Measurements from ENCODE around the gene SNN. TPM values are rescaled to one million over a fixed set of nuclear protein-coding genes. Genes with fewer than 3 reads are reported as not detected.

SNN gene
- total RNA-seq, 1 experiment from 2014 or later = 65.2 TPM

DNA sequence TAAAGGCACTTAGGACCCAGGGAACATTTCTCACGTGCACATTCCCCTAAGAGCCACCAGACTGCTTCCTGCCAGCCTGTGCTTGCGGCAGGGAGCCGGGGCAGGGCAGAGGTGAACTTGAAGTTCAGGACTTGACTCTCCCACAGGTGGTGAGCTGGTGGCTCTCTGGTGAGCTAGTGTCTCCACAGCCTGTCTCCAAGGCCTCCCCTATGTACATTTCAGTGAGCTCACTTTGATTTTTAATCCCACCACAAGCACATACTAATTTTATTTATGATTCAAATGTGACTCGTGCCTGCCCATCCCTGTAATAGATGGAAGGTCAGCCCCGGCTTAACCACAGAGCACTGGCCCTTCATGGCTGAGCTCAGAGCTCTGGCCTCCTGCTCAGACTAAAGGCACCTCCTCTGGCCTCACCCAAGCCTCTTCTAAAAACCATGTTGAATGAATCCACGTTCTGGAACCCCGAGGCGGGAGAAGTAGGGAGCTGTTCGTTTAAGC, 9.2 kb downstream of the SNN start:
- ChIA-PET POLR2A (no interaction called here), CTCF (interaction anchor here (0.7 to 1.5 kb wide), 3 partner anchors 10 to 146 kb away, joined by 3 to 4 read pairs (median 3); no protein-coding TSS in a partner anchor)
- TF ChIP-seq ZNF416 (CRISPR knock-in tag; IDR thresholded peaks at IDR 0.05) = no peak
- TF ChIP-seq ATF1 (CRISPR knock-in tag; IDR thresholded peaks at IDR 0.05) = no peak
- no peak for TF ChIP-seq MYBL2 (CRISPR knock-in tag; IDR thresholded peaks at IDR 0.05)
- TF ChIP-seq, protein P1, sequence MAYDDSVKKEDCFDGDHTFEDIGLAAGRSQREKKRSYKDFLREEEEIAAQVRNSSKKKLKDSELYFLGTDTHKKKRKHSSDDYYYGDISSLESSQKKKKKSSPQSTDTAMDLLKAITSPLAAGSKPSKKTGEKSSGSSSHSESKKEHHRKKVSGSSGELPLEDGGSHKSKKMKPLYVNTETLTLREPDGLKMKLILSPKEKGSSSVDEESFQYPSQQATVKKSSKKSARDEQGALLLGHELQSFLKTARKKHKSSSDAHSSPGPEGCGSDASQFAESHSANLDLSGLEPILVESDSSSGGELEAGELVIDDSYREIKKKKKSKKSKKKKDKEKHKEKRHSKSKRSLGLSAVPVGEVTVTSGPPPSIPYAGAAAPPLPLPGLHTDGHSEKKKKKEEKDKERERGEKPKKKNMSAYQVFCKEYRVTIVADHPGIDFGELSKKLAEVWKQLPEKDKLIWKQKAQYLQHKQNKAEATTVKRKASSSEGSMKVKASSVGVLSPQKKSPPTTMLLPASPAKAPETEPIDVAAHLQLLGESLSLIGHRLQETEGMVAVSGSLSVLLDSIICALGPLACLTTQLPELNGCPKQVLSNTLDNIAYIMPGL (CRISPR knock-in tag; IDR thresholded peaks at IDR 0.05) = no peak
- TF ChIP-seq, protein P2, sequence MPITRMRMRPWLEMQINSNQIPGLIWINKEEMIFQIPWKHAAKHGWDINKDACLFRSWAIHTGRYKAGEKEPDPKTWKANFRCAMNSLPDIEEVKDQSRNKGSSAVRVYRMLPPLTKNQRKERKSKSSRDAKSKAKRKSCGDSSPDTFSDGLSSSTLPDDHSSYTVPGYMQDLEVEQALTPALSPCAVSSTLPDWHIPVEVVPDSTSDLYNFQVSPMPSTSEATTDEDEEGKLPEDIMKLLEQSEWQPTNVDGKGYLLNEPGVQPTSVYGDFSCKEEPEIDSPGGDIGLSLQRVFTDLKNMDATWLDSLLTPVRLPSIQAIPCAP (CRISPR knock-in tag; IDR thresholded peaks at IDR 0.05) = no peak
- no peak for TF ChIP-seq GRHL2 (CRISPR knock-in tag; IDR thresholded peaks at IDR 0.05; ENCODE audit: insufficient replicate concordance, severe bottlenecking)
- TF ChIP-seq RELA (CRISPR knock-in tag; IDR thresholded peaks at IDR 0.05; ENCODE audit: borderline replicate concordance) = no peak
- TF ChIP-seq, protein P3, sequence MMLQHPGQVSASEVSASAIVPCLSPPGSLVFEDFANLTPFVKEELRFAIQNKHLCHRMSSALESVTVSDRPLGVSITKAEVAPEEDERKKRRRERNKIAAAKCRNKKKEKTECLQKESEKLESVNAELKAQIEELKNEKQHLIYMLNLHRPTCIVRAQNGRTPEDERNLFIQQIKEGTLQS (CRISPR knock-in tag; conservative IDR thresholded peaks at IDR 0.05) = no peak
- TF ChIP-seq, protein P4, sequence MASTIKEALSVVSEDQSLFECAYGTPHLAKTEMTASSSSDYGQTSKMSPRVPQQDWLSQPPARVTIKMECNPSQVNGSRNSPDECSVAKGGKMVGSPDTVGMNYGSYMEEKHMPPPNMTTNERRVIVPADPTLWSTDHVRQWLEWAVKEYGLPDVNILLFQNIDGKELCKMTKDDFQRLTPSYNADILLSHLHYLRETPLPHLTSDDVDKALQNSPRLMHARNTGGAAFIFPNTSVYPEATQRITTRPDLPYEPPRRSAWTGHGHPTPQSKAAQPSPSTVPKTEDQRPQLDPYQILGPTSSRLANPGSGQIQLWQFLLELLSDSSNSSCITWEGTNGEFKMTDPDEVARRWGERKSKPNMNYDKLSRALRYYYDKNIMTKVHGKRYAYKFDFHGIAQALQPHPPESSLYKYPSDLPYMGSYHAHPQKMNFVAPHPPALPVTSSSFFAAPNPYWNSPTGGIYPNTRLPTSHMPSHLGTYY (CRISPR knock-in tag; IDR thresholded peaks at IDR 0.05) = no peak
- TF ChIP-seq ZNF396 (CRISPR knock-in tag; IDR thresholded peaks at IDR 0.05; ENCODE audit: borderline replicate concordance) = no peak
- TF ChIP-seq JAZF1 (CRISPR knock-in tag; IDR thresholded peaks at IDR 0.05) = no peak
- Mint-ChIP-seq H3K4me1 (peaks cover 38% of the 10 kb centered on the region), H3K4me3 (no peak overlapping the region), H3K36me3 (peaks cover 38% of the 10 kb centered on the region), H3K9me3 (no peaks in the 10 kb centered on the region), H3K27ac (peak overlapping the region; percentile 91), H3K27me3 (ENCODE audit: low read depth) (no peaks in the 10 kb centered on the region)
- ATAC-seq = no peak
- DNase-seq (ENCODE audit: low spot score) = no peak

DNA sequence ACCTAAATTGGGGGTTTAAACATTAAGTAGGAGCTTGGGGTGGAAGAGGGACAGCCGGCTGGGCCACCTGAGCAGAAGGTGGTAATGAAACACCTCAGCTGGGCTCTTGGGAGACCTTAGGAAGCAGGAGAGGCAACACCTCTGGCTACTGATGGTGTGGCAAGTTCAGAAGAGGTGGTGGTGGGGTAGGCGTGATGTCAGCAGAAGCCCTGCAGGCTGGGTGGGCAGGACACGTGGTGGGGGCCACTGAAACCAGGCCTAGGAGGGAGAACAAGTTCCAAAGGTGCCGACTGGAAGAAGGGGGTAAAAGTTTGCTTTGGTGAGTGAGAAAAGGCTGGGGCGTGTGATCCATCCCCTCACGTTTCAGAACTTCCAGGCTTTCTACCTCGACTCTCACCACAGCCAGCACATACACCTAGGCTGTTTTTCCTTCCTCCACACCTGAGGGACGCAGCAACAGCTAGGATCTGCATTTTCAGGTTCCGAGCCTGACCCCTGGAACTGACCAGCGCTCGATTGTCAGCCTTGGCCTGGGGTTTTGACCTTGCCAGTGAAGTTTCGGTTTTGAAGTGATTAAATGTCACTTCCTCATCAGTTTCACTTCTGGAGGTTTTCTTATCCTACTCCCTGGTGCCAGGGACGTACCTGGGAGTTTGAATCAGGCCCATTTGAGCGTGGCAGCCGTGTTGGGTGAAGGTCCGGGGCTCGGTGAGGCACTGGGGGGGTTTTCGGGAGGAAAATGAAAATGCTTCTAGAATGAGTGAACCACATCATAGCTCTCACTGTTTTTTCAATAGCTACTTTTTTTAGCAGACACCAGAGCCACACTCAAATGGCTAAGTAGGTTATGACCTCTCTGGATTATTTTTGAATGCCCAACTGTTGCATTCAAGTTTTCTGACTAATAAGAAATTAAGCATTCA, 10.0 kb downstream of the SNN start:
- Mint-ChIP-seq H3K27me3 (ENCODE audit: low read depth) (no peaks in the 10 kb centered on the region), H3K4me1 (peaks cover 38% of the 10 kb centered on the region), H3K9me3 (no peaks in the 10 kb centered on the region), H3K27ac (peak overlapping the region; percentile 91), H3K4me3 (no peak overlapping the region), H3K36me3 (peaks cover 38% of the 10 kb centered on the region)
- no peak for DNase-seq (ENCODE audit: low spot score)
- no peak for TF ChIP-seq NFYB (CRISPR knock-in tag; conservative IDR thresholded peaks at IDR 0.05; ENCODE audit: low read depth)
- TF ChIP-seq, protein P5, sequence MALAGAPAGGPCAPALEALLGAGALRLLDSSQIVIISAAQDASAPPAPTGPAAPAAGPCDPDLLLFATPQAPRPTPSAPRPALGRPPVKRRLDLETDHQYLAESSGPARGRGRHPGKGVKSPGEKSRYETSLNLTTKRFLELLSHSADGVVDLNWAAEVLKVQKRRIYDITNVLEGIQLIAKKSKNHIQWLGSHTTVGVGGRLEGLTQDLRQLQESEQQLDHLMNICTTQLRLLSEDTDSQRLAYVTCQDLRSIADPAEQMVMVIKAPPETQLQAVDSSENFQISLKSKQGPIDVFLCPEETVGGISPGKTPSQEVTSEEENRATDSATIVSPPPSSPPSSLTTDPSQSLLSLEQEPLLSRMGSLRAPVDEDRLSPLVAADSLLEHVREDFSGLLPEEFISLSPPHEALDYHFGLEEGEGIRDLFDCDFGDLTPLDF (CRISPR knock-in tag; IDR thresholded peaks at IDR 0.05) = no peak
- no peak for TF ChIP-seq ZNF396 (CRISPR knock-in tag; IDR thresholded peaks at IDR 0.05; ENCODE audit: borderline replicate concordance)
- TF ChIP-seq, protein P4 (CRISPR knock-in tag; IDR thresholded peaks at IDR 0.05) = no peak
- no peak for TF ChIP-seq TCF7 (CRISPR knock-in tag; IDR thresholded peaks at IDR 0.05; ENCODE audit: low read depth)
- TF ChIP-seq, protein P6, sequence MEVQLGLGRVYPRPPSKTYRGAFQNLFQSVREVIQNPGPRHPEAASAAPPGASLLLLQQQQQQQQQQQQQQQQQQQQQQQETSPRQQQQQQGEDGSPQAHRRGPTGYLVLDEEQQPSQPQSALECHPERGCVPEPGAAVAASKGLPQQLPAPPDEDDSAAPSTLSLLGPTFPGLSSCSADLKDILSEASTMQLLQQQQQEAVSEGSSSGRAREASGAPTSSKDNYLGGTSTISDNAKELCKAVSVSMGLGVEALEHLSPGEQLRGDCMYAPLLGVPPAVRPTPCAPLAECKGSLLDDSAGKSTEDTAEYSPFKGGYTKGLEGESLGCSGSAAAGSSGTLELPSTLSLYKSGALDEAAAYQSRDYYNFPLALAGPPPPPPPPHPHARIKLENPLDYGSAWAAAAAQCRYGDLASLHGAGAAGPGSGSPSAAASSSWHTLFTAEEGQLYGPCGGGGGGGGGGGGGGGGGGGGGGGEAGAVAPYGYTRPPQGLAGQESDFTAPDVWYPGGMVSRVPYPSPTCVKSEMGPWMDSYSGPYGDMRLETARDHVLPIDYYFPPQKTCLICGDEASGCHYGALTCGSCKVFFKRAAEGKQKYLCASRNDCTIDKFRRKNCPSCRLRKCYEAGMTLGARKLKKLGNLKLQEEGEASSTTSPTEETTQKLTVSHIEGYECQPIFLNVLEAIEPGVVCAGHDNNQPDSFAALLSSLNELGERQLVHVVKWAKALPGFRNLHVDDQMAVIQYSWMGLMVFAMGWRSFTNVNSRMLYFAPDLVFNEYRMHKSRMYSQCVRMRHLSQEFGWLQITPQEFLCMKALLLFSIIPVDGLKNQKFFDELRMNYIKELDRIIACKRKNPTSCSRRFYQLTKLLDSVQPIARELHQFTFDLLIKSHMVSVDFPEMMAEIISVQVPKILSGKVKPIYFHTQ (CRISPR knock-in tag; IDR thresholded peaks at IDR 0.05) = no peak
- TF ChIP-seq MXD4 (CRISPR knock-in tag; IDR thresholded peaks at IDR 0.05; ENCODE audit: borderline replicate concordance) = no peak
- ATAC-seq = no peak
- ChIA-PET CTCF (interaction anchor here (0.7 to 1.5 kb wide), 4 partner anchors 11 to 146 kb away, joined by 3 to 5 read pairs (median 4); no protein-coding TSS in a partner anchor), POLR2A (no interaction called here)
